ENCODE data around the gene CPXM1. TPM values are rescaled to one million over a fixed set of nuclear protein-coding genes. Genes with fewer than 3 reads are reported as not detected.

CPXM1 gene
- total and polyA plus RNA-seq, 8 donors = 0.28 to 10.6 (median 2.0) TPM

GRCh38 chr20:2825761-2826160 is 25.3 kb upstream of the CPXM1 start:
- FAIRE-seq = no peak
- Histone ChIP-seq H3K9me3 (no peaks in the 10 kb centered on the region), H3K4me1 (no peaks in the 10 kb centered on the region), H3K4me3 (no peak overlapping the region), H3K27me3 (peaks cover 0 to 12% (median 3%) of the 10 kb centered on the region in 4 donors), H3K36me3 (no peaks in the 10 kb centered on the region), H3K27ac (no peak overlapping the region)
- DNase-seq = no peak
- no peak for TF ChIP-seq CTCF (IDR thresholded peaks at IDR 0.05)
- ATAC-seq = no peak
- WGBS, 2 donors = 83 to 95% methylated on average over 2 of the region's 2 CpGs
- intact Hi-C loops (cut with DNase I) = no loop called here

- 10 to 44% methylated on average over 5 of the region's 5 CpGs for WGBS, 2 donors
- TF ChIP-seq CTCF (IDR thresholded peaks at IDR 0.05) = no peak
- FAIRE-seq (no peak), ATAC-seq (peak in 1 of 4 donors; percentile 26), DNase-seq (no peak)
- H3K4me1 ChIP-seq = no peaks in the 10 kb centered on the region
- H3K36me3 ChIP-seq = no peaks in the 10 kb centered on the region
- no peaks in the 10 kb centered on the region for H3K9me3 ChIP-seq
- intact Hi-C loops (cut with DNase I) = no loop called here
- no peak overlapping the region for H3K4me3 ChIP-seq
- H3K27ac ChIP-seq = no peak overlapping the region
- peaks cover 0 to 3% (median 0%) of the 10 kb centered on the region in 4 donors for H3K27me3 ChIP-seq
These were observed 21.6 kb upstream of the CPXM1 start for GRCh38 chr20:2822073-2822472.

GRCh38 chr20:2820896-2821869 is 20.8 kb upstream of the CPXM1 start:
- Histone ChIP-seq H3K9me3 (no peaks in the 10 kb centered on the region), H3K4me1 (no peaks in the 10 kb centered on the region), H3K4me3 (no peak overlapping the region), H3K36me3 (no peaks in the 10 kb centered on the region), H3K27me3 (no peaks in the 10 kb centered on the region), H3K27ac (no peak overlapping the region)
- ATAC-seq (peak in 1 of 4 donors; percentile 16), DNase-seq (peak in 1 of 6 donors; percentile 61), FAIRE-seq (no peak)
- 5 to 12% methylated on average over 56 to 68 of the region's 68 CpGs for WGBS, 2 donors
- TF ChIP-seq CTCF (IDR thresholded peaks at IDR 0.05) = no peak
- intact Hi-C loops (cut with DNase I) = no loop called here

GRCh38 chr20:2820084-2820895 is 19.9 kb upstream of the CPXM1 start:
- H3K27ac ChIP-seq = no peak overlapping the region
- DNase-seq = peak in 1 of 6 donors; percentile 32

More at GRCh38 chr20:2820084-2820895, 19.9 kb upstream of the CPXM1 start:
- TF ChIP-seq CTCF (IDR thresholded peaks at IDR 0.05) = no peak
- Histone ChIP-seq H3K9me3 (no peaks in the 10 kb centered on the region), H3K36me3 (no peaks in the 10 kb centered on the region), H3K4me1 (no peaks in the 10 kb centered on the region), H3K27me3 (no peaks in the 10 kb centered on the region), H3K4me3 (no peak overlapping the region)
- intact Hi-C loops (cut with DNase I) = no loop called here
- ATAC-seq (peak in 2 of 4 donors; percentile 21), FAIRE-seq (no peak)
- WGBS, 2 donors = 24 to 30% methylated on average over 31 to 32 of the region's 32 CpGs
